OCI-LY1 (cell line): Measurements from ENCODE around the gene ST6GAL1.
A peak's percentile ranks its signal among the peaks of the same experiment; 100 is the strongest.

Experiments
- H2AFZ ChIP-seq: fragments of 200-600 bp; sonication (generic), shearing (Covaris generic); 2 replicates; pipeline ENCODE4 v1.6.0; 2014; ENCODE audit warnings: antibody characterized with exemption, mild to moderate bottlenecking, low read length
- H3F3A ChIP-seq: fragments of 200-600 bp; sonication (generic), shearing (Covaris generic); 2 replicates; pipeline ENCODE4 v1.6.0; 2014; ENCODE audit warnings: mild to moderate bottlenecking, antibody characterized with exemption, low read length, moderate library complexity; ENCODE audit not compliant: insufficient read depth
- H3K27ac ChIP-seq: fragments of 200-600 bp; sonication (generic); 2 replicates; pipeline ENCODE4 v1.5.1; 2014; ENCODE audit warnings: low read length, mixed run types, mild to moderate bottlenecking, low read depth; ENCODE audit not compliant: poor library complexity, severe bottlenecking
- H3K27me3 ChIP-seq: fragments of 200-600 bp; sonication (generic); 2 replicates; pipeline ENCODE4 v1.6.0; 2014; ENCODE audit warnings: antibody characterized with exemption, mild to moderate bottlenecking, low read length, moderate library complexity; ENCODE audit not compliant: insufficient read depth
- H3K36me3 ChIP-seq: fragments of 200-600 bp; sonication (generic); 2 replicates; pipeline ENCODE4 v1.6.1; 2014; ENCODE audit warnings: mild to moderate bottlenecking, antibody characterized with exemption, low read length, moderate library complexity, mixed read lengths; ENCODE audit not compliant: insufficient read depth
- H3K4me1 ChIP-seq: fragments of 200-600 bp; sonication (generic); 2 replicates; pipeline ENCODE4 v1.5.1; 2014; ENCODE audit warnings: mild to moderate bottlenecking, low read length, moderate library complexity; ENCODE audit not compliant: insufficient read depth, severe bottlenecking
- H3K4me2 ChIP-seq: fragments of 200-600 bp; sonication (generic), shearing (Covaris generic); 2 replicates; pipeline ENCODE4 v1.6.1; 2014; ENCODE audit warnings: low read length
- H3K4me3 ChIP-seq: fragments of 200-600 bp; sonication (generic); 2 replicates; pipeline ENCODE4 v1.5.1; 2014; ENCODE audit warnings: low read length, low read depth, mild to moderate bottlenecking, mixed read lengths; ENCODE audit not compliant: poor library complexity, severe bottlenecking
- H3K79me2 ChIP-seq: fragments of 200-600 bp; shearing (Covaris generic); 2 replicates; pipeline ENCODE4 v1.6.1; 2016; ENCODE audit warnings: mixed run types, low read length, mixed read lengths; ENCODE audit not compliant: insufficient read depth
- H3K9ac ChIP-seq: fragments of 200-600 bp; sonication (generic), shearing (Covaris generic); 2 replicates; pipeline ENCODE4 v1.6.1; 2014; ENCODE audit warnings: mild to moderate bottlenecking, low read length, mixed read lengths
- H3K9me2 ChIP-seq: fragments of 200-600 bp; sonication (generic), shearing (Covaris generic); 2 replicates; pipeline ENCODE4 v1.6.1; 2014; ENCODE audit warnings: low read depth, mild to moderate bottlenecking, low read length, mixed read lengths
- H3K9me3 ChIP-seq: fragments of 200-600 bp; shearing (Covaris generic); 2 replicates; pipeline ENCODE4 v1.6.1; 2014; ENCODE audit warnings: low read length, mixed read lengths
- H4K20me1 ChIP-seq: fragments of 200-600 bp; sonication (generic), shearing (Covaris generic); 2 replicates; pipeline ENCODE4 v1.6.0; 2016; ENCODE audit warnings: mild to moderate bottlenecking, low read length; ENCODE audit not compliant: insufficient read depth
- CTCF ChIP-seq: fragments of 200-600 bp; sonication (generic), shearing (Covaris generic); IDR thresholded peaks from 2 replicates; pipeline ENCODE4 v1.5.1; 2017; ENCODE audit warnings: mild to moderate bottlenecking, antibody characterized with exemption, low read length, moderate library complexity, mixed read lengths
- EZH2 ChIP-seq: fragments of 200-600 bp; sonication (generic), shearing (Covaris generic); IDR thresholded peaks from 2 replicates; pipeline ENCODE4 v1.8.0; 2017; ENCODE audit warnings: borderline replicate concordance, mixed run types, mild to moderate bottlenecking, antibody characterized with exemption, low read length, moderate library complexity, mixed read lengths

Gene ST6GAL1

GRCh38 chr3:186980989-186981388 is 50.7 kb downstream of the ST6GAL1 start:
- Histone ChIP-seq H2AFZ (no peak overlapping the region), H3K9me2 (no peaks in the 10 kb centered on the region), H3F3A (no peaks in the 10 kb centered on the region), H4K20me1 (no peaks in the 10 kb centered on the region), H3K4me1 (peaks cover 27% of the 10 kb centered on the region), H3K27me3 (no peaks in the 10 kb centered on the region), H3K27ac (peak overlapping the region; percentile 47), H3K36me3 (peaks cover 77% of the 10 kb centered on the region), H3K79me2 (no peaks in the 10 kb centered on the region), H3K4me2 (no peak overlapping the region), H3K4me3 (no peak overlapping the region), H3K9ac (no peak overlapping the region), H3K9me3 (no peaks in the 10 kb centered on the region)
- TF ChIP-seq EZH2 (no peak), CTCF (no peak)

- TF ChIP-seq CTCF (no peak), EZH2 (no peak)
- no peak overlapping the region for H3K4me3 ChIP-seq
- no peak overlapping the region for H3K9ac ChIP-seq
- no peaks in the 10 kb centered on the region for H3K27me3 ChIP-seq
- H2AFZ ChIP-seq = no peak overlapping the region
- no peak overlapping the region for H3K4me2 ChIP-seq
- H3F3A ChIP-seq = no peaks in the 10 kb centered on the region
- H4K20me1 ChIP-seq = no peaks in the 10 kb centered on the region
- peaks cover 38% of the 10 kb centered on the region for H3K4me1 ChIP-seq
- no peaks in the 10 kb centered on the region for H3K9me2 ChIP-seq
- peak overlapping the region; percentile 26 for H3K27ac ChIP-seq
- H3K79me2 ChIP-seq = no peaks in the 10 kb centered on the region
- no peaks in the 10 kb centered on the region for H3K9me3 ChIP-seq
- H3K36me3 ChIP-seq = peaks cover 62% of the 10 kb centered on the region
These were observed 53.3 kb downstream of the ST6GAL1 start for GRCh38 chr3:186983659-186984058.

- Histone ChIP-seq H3K4me2 (no peak overlapping the region), H3F3A (0 out of 2 replicates have a peak, but pooled peaks cover 2% of the 10 kb centered on the region), H3K36me3 (peaks cover 58% of the 10 kb centered on the region), H3K79me2 (no peaks in the 10 kb centered on the region), H3K27ac (peak overlapping the region; percentile 26), H2AFZ (no peak overlapping the region), H4K20me1 (no peaks in the 10 kb centered on the region), H3K27me3 (no peaks in the 10 kb centered on the region), H3K9me3 (no peaks in the 10 kb centered on the region), H3K4me1 (peaks cover 42% of the 10 kb centered on the region), H3K4me3 (no peak overlapping the region), H3K9ac (no peak overlapping the region), H3K9me2 (no peaks in the 10 kb centered on the region)
- TF ChIP-seq EZH2 = no peak
- TF ChIP-seq CTCF = no peak
These were observed 53.7 kb downstream of the ST6GAL1 start for GRCh38 chr3:186984064-186984463.
